Measurements from ENCODE around the gene P3H4. TPM values are rescaled to one million over a fixed set of nuclear protein-coding genes. Genes with fewer than 3 reads are reported as not detected.
A peak's percentile ranks its signal among the peaks of the same experiment; 100 is the strongest.

Gene P3H4
- total and polyA plus RNA-seq, 11 donors = 2.2 to 10.1 (median 5.3) TPM

- DNase-seq (peak in 1 of 5 donors; percentile 58), ATAC-seq (peak in 1 of 4 donors; percentile 7)
- intact Hi-C loops (cut with DNase I) = loop anchor here in 4 of 10 donors (2.0 to 10.0 kb wide), 4 partner anchors 27 to 79 kb away; no protein-coding TSS in a partner anchor
- peak overlapping the region in 3 of 12 donors; percentile 1 to 8 (median 8) for H3K4me3 ChIP-seq
- TF ChIP-seq, protein P1, sequence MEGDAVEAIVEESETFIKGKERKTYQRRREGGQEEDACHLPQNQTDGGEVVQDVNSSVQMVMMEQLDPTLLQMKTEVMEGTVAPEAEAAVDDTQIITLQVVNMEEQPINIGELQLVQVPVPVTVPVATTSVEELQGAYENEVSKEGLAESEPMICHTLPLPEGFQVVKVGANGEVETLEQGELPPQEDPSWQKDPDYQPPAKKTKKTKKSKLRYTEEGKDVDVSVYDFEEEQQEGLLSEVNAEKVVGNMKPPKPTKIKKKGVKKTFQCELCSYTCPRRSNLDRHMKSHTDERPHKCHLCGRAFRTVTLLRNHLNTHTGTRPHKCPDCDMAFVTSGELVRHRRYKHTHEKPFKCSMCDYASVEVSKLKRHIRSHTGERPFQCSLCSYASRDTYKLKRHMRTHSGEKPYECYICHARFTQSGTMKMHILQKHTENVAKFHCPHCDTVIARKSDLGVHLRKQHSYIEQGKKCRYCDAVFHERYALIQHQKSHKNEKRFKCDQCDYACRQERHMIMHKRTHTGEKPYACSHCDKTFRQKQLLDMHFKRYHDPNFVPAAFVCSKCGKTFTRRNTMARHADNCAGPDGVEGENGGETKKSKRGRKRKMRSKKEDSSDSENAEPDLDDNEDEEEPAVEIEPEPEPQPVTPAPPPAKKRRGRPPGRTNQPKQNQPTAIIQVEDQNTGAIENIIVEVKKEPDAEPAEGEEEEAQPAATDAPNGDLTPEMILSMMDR (IDR thresholded peaks at IDR 0.05) = no peak
- TF ChIP-seq POLR2A (IDR thresholded peaks at IDR 0.05) = no peak
- H3K9me3 ChIP-seq = no peaks in the 10 kb centered on the region
- peaks cover 0 to 51% (median 35%) of the 10 kb centered on the region in 9 donors for H3K36me3 ChIP-seq
- H3K4me1 ChIP-seq = peaks cover 26 to 78% (median 68%) of the 10 kb centered on the region in 12 donors
- peak overlapping the region in 11 of 12 donors; percentile 40 to 97 (median 96) for H3K27ac ChIP-seq
- H3K27me3 ChIP-seq = no peaks in the 10 kb centered on the region
- 37 to 41% (median 39%) methylated on average over 8 of the region's 8 CpGs for WGBS, 4 donors
These were observed 38.0 kb downstream of the P3H4 start for GRCh38 chr17:41773731-41774193.

GRCh38 chr17:41773190-41773588 is 38.6 kb downstream of the P3H4 start:
- Histone ChIP-seq H3K4me3 (peak overlapping the region in 2 of 12 donors; percentile 8), H3K27ac (peak overlapping the region in 11 of 12 donors; percentile 40 to 97 (median 96)), H3K9me3 (no peaks in the 10 kb centered on the region), H3K36me3 (peaks cover 0 to 57% (median 41%) of the 10 kb centered on the region in 9 donors), H3K4me1 (peaks cover 24 to 72% (median 62%) of the 10 kb centered on the region in 12 donors), H3K27me3 (no peaks in the 10 kb centered on the region)
- WGBS, 4 donors = 14 to 33% (median 20%) methylated on average over 1 to 12 of the region's 12 CpGs
- ATAC-seq (peak; percentile 19 to 69 (median 53)), DNase-seq (peak; percentile 79 to 92 (median 86))
- intact Hi-C loops (cut with DNase I) = loop anchor here in 3 of 10 donors (2.0 to 10.0 kb wide), 3 partner anchors 34 to 78 kb away; no protein-coding TSS in a partner anchor
- TF ChIP-seq, protein P1 (IDR thresholded peaks at IDR 0.05) = no peak
- no peak for TF ChIP-seq POLR2A (IDR thresholded peaks at IDR 0.05)

DNA sequence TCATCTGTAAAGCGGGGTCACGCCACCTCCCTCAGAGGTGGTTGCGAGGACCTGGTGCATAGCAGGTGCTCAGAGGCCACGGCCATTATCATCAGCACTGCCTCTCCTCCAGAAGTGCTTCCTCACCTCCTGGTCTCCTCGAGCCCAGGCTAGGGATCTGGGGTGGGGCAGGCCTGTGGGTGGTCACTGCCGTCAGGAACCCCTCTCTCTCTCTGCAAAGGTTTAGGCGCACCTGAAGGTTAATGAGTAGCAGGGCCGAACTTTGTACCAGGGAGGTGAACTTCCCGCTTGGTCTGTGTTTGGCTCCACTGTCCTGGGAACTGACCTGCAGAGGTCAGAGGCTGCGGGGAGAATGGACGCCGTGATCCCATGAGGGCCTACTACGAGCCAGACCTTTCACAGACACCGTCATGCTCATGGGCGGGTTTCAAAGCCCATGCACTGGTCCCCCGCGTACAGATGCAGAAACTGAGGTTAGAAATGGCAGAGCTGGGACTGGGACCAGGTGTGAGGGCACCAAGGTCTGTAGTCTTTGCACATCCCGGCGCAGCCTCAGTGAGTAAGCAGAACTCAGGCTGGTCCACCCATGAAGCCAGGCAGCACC is 39.1 kb downstream of the P3H4 start:
- WGBS, 4 donors = 76 to 82% (median 77%) methylated on average over 18 to 19 of the region's 19 CpGs
- no peak overlapping the region for H3K4me3 ChIP-seq
- H3K4me1 ChIP-seq = peaks cover 20 to 67% (median 57%) of the 10 kb centered on the region in 12 donors
- peaks cover 0 to 62% (median 46%) of the 10 kb centered on the region in 9 donors for H3K36me3 ChIP-seq
- H3K9me3 ChIP-seq = no peaks in the 10 kb centered on the region
- H3K27ac ChIP-seq = peak overlapping the region in 11 of 12 donors; percentile 40 to 97 (median 96)
- no peak for ATAC-seq
- H3K27me3 ChIP-seq = no peaks in the 10 kb centered on the region
- TF ChIP-seq POLR2A (IDR thresholded peaks at IDR 0.05) = no peak
- TF ChIP-seq, protein P1 (IDR thresholded peaks at IDR 0.05) = no peak
- intact Hi-C loops (cut with DNase I) = loop anchor here in 3 of 10 donors (2.0 to 10.0 kb wide), 3 partner anchors 34 to 78 kb away; no protein-coding TSS in a partner anchor
- DNase-seq = no peak

- no peak for TF ChIP-seq POLR2A (IDR thresholded peaks at IDR 0.05)
- TF ChIP-seq, protein P1 (IDR thresholded peaks at IDR 0.05) = no peak
- H3K9me3 ChIP-seq = no peaks in the 10 kb centered on the region
- no peak for DNase-seq
- intact Hi-C loops (cut with DNase I) = loop anchor here in 3 of 10 donors (2.0 to 10.0 kb wide), 3 partner anchors 33 to 77 kb away; no protein-coding TSS in a partner anchor
- H3K36me3 ChIP-seq = peaks cover 0 to 67% (median 51%) of the 10 kb centered on the region in 9 donors
- no peaks in the 10 kb centered on the region for H3K27me3 ChIP-seq
- peaks cover 16 to 62% (median 52%) of the 10 kb centered on the region in 12 donors for H3K4me1 ChIP-seq
- peak overlapping the region in 8 of 12 donors; percentile 83 to 97 (median 96) for H3K27ac ChIP-seq
- no peak overlapping the region for H3K4me3 ChIP-seq
- ATAC-seq = no peak
- 74 to 83% (median 79%) methylated on average over 4 of the region's 4 CpGs for WGBS, 4 donors
These were observed 39.5 kb downstream of the P3H4 start for GRCh38 chr17:41772218-41772585.
